PC-3 (cell line): ENCODE measurements around the gene WAC. TPM values are rescaled to one million over a fixed set of nuclear protein-coding genes. Genes with fewer than 3 reads are reported as not detected.
"Not testable (repeated sequence)": the region's sequence is repeated elsewhere in the genome, so short reads cannot be mapped to it uniquely, and the experiment has no call there.

Experiments used
- ATAC-seq: fragments of 200-7000 bp; cut with Tn5 transposase; 2 replicates; pipeline ENCODE4 v1.9.1; 2020; ENCODE audit warnings: mild to moderate bottlenecking, moderate library complexity
- BruUV-seq: library from RNA; stranded (reverse); fragments of 400-500 nt; replicated peaks from 2 replicates; lab custom pipeline; 2021; lab: Mats Ljungman, UMichigan
- CTCF ChIA-PET: fragments of 300-600 bp; sonication (Branson Sonifier 250); formaldehyde crosslinking; loops from one replicate; lab custom pipeline; 2022; ENCODE audit warnings: antibody characterized with exemption; lab: Charles Lee
- POLR2A ChIA-PET: fragments of 300-600 bp; sonication (Branson Sonifier 250); formaldehyde crosslinking; loops from one replicate; lab custom pipeline; 2022; ENCODE audit warnings: antibody characterized with exemption; ENCODE audit not compliant: unreplicated experiment; lab: Charles Lee
- DNase-seq: peaks from one replicate; pipeline ENCODE4 v3.0.0-alpha.2; 2015
- H2AFZ ChIP-seq: fragments of 300-600 bp; sonication (generic); 2 replicates; pipeline ENCODE4 v1.6.0; 2016; ENCODE audit warnings: antibody characterized with exemption, low read length
- H3F3A ChIP-seq: fragments of 300-600 bp; sonication (generic); one replicate; pipeline ENCODE4 v1.6.0; 2017; ENCODE audit warnings: antibody characterized with exemption, low read length, control low read depth, mild to moderate bottlenecking; ENCODE audit not compliant: unreplicated experiment
- H3K27ac ChIP-seq: fragments of 300-600 bp; sonication (generic); 2 replicates; pipeline ENCODE4 v1.5.1; 2016; ENCODE audit warnings: mild to moderate bottlenecking, low read length
- H3K27me3 ChIP-seq: fragments of 300-600 bp; sonication (generic); 2 replicates; pipeline ENCODE4 v1.6.1; 2016; ENCODE audit warnings: low read length, mixed read lengths
- H3K36me3 ChIP-seq: fragments of 300-600 bp; sonication (generic); 2 replicates; pipeline ENCODE4 v1.6.1; 2016; ENCODE audit warnings: low read depth, mixed run types, low read length, mixed read lengths
- H3K4me1 ChIP-seq: fragments of 300-600 bp; sonication (generic); 2 replicates; pipeline ENCODE4 v1.5.1; 2016; ENCODE audit warnings: low read length; ENCODE audit not compliant: insufficient read depth
- H3K4me2 ChIP-seq: fragments of 300-600 bp; sonication (generic); 2 replicates; pipeline ENCODE4 v1.6.0; 2016; ENCODE audit warnings: low read length
- H3K4me3 ChIP-seq: fragments of 300-600 bp; sonication (generic); 2 replicates; pipeline ENCODE4 v1.5.1; 2016; ENCODE audit warnings: mild to moderate bottlenecking, low read length, mixed read lengths
- H3K79me2 ChIP-seq: fragments of 300-600 bp; sonication (generic); 2 replicates; pipeline ENCODE4 v1.6.1; 2017; ENCODE audit warnings: low read length, mixed read lengths
- H3K9ac ChIP-seq: fragments of 300-600 bp; sonication (generic); 2 replicates; pipeline ENCODE4 v1.6.0; 2016; ENCODE audit warnings: mild to moderate bottlenecking, low read length
- H3K9me2 ChIP-seq: fragments of 300-600 bp; sonication (generic); replicated peaks from 2 replicates; pipeline ENCODE4 v1.6.1; 2016; ENCODE audit warnings: mixed run types, low read length, mixed read lengths
- H3K9me3 ChIP-seq: fragments of 300-600 bp; sonication (generic); 2 replicates; pipeline ENCODE4 v1.6.1; 2016; ENCODE audit warnings: low read length, mixed read lengths
- H4K20me1 ChIP-seq: fragments of 300-600 bp; sonication (generic); 2 replicates; pipeline ENCODE4 v1.6.1; 2016; ENCODE audit warnings: low read length, mixed read lengths
- EZH2 ChIP-seq: fragments of 300-600 bp; sonication (generic); IDR thresholded peaks from one replicate; pipeline ENCODE4 v1.6.1; 2017; ENCODE audit warnings: antibody characterized with exemption, mild to moderate bottlenecking, low read length; ENCODE audit not compliant: unreplicated experiment
- EZH2phosphoT487 ChIP-seq: fragments of 300-600 bp; sonication (generic); IDR thresholded peaks from 2 replicates; pipeline ENCODE4 v1.6.1; 2018; ENCODE audit warnings: mild to moderate bottlenecking, antibody characterized with exemption, low read length, borderline replicate concordance
- intact Hi-C: fragments of 100-400 bp; cut with micrococcal nuclease; formaldehyde crosslinking; loops from 2 replicates; pipeline ENCODE4 v1.9.0; 2023
- total RNA-seq: library from RNA; depleted of rRNA; stranded (reverse); fragments of >200 nt; gene quantifications from 2 replicates; pipeline ENCODE4 v1.2.3, GENCODE V29; 2014
- TF ChIP-seq, protein P1 (sequence below): fragments of 300-600 bp; sonication (generic); conservative IDR thresholded peaks from 2 replicates; pipeline ENCODE4 v1.5.1; 2017; ENCODE audit warnings: antibody characterized with exemption, low read depth, mild to moderate bottlenecking, low read length

WAC gene
- total RNA-seq, 1 experiment from 2014 or later, result 49.2 TPM

DNA sequence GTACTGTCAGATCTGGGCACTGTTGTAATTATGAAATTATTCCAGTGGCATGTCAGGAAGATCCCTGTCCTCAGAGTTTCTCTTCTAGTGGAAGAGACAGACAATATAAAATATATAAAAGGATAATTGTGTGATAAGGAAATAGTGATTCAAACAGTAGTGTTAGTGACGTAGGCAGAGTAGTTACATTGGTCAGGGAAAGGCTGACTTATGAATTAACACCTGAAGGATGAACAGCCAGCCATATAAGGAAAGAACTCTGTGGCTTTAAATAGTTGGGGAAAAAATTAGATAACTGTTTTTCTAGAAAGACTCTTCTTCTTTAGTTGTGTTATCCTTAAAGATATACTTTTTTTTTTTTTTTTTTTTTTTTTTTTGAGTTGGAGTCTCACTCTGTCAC, 37.7 kb downstream of the WAC start:
- intact Hi-C loops, result no loop called here
- Histone ChIP-seq H3K79me2 (peaks cover 99% of the 10 kb centered on the region), H3F3A (no peaks in the 10 kb centered on the region), H3K27ac (no peak overlapping the region), H3K27me3 (no peaks in the 10 kb centered on the region), H3K4me3 (no peak overlapping the region), H3K4me1 (no peaks in the 10 kb centered on the region), H3K4me2 (no peak overlapping the region), H3K9me3 (no peaks in the 10 kb centered on the region), H2AFZ (no peak overlapping the region), H3K9me2 (no peaks in the 10 kb centered on the region), H3K9ac (no peak overlapping the region), H4K20me1 (peaks cover 38% of the 10 kb centered on the region), H3K36me3 (no peaks in the 10 kb centered on the region; the same call in none of the 2 replicates)
- ChIA-PET CTCF (no interaction called here), POLR2A (no interaction called here)
- no peak for TF ChIP-seq EZH2
- TF ChIP-seq, protein P1, sequence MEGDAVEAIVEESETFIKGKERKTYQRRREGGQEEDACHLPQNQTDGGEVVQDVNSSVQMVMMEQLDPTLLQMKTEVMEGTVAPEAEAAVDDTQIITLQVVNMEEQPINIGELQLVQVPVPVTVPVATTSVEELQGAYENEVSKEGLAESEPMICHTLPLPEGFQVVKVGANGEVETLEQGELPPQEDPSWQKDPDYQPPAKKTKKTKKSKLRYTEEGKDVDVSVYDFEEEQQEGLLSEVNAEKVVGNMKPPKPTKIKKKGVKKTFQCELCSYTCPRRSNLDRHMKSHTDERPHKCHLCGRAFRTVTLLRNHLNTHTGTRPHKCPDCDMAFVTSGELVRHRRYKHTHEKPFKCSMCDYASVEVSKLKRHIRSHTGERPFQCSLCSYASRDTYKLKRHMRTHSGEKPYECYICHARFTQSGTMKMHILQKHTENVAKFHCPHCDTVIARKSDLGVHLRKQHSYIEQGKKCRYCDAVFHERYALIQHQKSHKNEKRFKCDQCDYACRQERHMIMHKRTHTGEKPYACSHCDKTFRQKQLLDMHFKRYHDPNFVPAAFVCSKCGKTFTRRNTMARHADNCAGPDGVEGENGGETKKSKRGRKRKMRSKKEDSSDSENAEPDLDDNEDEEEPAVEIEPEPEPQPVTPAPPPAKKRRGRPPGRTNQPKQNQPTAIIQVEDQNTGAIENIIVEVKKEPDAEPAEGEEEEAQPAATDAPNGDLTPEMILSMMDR, result no peak
- no peak for TF ChIP-seq EZH2phosphoT487
- ATAC-seq, result no peak
- no TSS peak for BruUV-seq
- DNase-seq, result no peak

DNA sequence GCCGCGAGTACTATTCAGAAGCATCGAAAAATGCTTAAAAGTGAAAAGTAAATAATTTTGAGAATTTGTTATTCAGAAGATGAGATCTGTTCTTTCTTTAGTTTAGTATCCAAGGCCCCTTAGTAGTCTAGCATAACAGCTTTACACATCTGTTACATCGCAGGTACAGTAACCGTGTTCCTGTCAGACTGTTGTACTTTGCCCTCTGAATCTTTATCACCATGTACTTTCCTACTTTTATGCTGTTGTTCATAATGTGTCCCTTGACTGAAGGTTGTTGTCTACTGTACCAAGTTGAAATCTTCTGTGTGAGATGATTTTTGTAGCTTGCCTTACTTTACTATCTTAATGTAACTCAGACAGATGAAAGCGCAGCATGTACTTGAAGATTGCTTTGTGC, 38.3 kb downstream of the WAC start:
- peaks cover 99% of the 10 kb centered on the region for H3K79me2 ChIP-seq
- H3K4me1 ChIP-seq, result no peaks in the 10 kb centered on the region
- H3F3A ChIP-seq, result no peaks in the 10 kb centered on the region
- no peaks in the 10 kb centered on the region for H3K27me3 ChIP-seq
- intact Hi-C loops, result no loop called here
- ATAC-seq, result no peak
- no peaks in the 10 kb centered on the region for H3K9me3 ChIP-seq
- no peaks in the 10 kb centered on the region for H3K9me2 ChIP-seq
- CTCF ChIA-PET, result no interaction called here
- no peak overlapping the region for H2AFZ ChIP-seq
- H3K9ac ChIP-seq, result no peak overlapping the region
- H3K4me3 ChIP-seq, result no peak overlapping the region
- TF ChIP-seq, protein P1, result no peak
- TF ChIP-seq EZH2, result no peak
- no peak for TF ChIP-seq EZH2phosphoT487
- no TSS peak for BruUV-seq
- POLR2A ChIA-PET, result no interaction called here
- no peak for DNase-seq
- no peak overlapping the region for H3K4me2 ChIP-seq
- peaks cover 2% of the 10 kb centered on the region for H3K36me3 ChIP-seq
- H4K20me1 ChIP-seq, result peaks cover 42% of the 10 kb centered on the region
- H3K27ac ChIP-seq, result no peak overlapping the region

DNA sequence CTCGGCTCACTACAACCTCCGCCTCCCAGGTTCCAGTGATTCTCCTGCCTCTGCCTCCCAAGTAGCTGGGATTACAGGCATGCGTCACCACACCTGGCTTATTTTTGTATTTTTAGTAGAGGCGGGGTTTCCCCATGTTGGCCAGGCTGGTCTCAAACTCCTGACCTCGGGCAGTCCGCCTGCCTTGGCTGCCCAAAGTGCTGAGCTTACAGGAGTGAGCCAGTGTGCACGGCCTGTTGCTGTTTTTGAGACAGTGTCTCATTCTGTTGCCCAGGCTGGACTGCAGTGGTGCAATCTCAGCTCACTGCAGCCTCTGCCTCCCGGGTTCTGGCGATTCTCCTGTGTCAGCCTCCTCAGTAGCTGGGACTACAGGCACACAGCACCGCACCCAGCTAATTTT, 41.3 kb downstream of the WAC start:
- H2AFZ ChIP-seq, DNase-seq, H3K4me2 ChIP-seq, H3K9ac ChIP-seq, H3K27ac ChIP-seq, H3K9me3 ChIP-seq, ATAC-seq, CTCF ChIA-PET, intact Hi-C loops, H3K4me1 ChIP-seq, H3K4me3 ChIP-seq, H3K36me3 ChIP-seq, H3K27me3 ChIP-seq, BruUV-seq, H3F3A ChIP-seq, POLR2A ChIA-PET, H3K9me2 ChIP-seq: not testable (repeated sequence)
- peaks cover 100% of the 10 kb centered on the region for H3K79me2 ChIP-seq
- peaks cover 49% of the 10 kb centered on the region for H4K20me1 ChIP-seq
